H9 (cell line): ENCODE results near the gene PABPC3. TPM values are rescaled to one million over a fixed set of nuclear protein-coding genes. Genes with fewer than 3 reads are reported as not detected.

Source experiments
- DNase-seq: peaks from one replicate; pipeline ENCODE4 v3.0.0-alpha.2; 2017
- H2AFZ ChIP-seq: one replicate; pipeline ENCODE4 v1.6.1; 2013; ENCODE audit warnings: mild to moderate bottlenecking, low read length, control low read depth, moderate library complexity
- H2AK5ac ChIP-seq: 2 replicates; pipeline ENCODE4 v1.6.1; 2013; ENCODE audit warnings: low read length, control low read depth, mixed read lengths; ENCODE audit not compliant: insufficient read length
- H2BK120ac ChIP-seq: one replicate; pipeline ENCODE4 v1.6.1; 2013; ENCODE audit warnings: low read depth, mild to moderate bottlenecking, low read length, control low read depth, inconsistent platforms; ENCODE audit not compliant: poor library complexity, severe bottlenecking
- H2BK12ac ChIP-seq: 2 replicates; pipeline ENCODE4 v1.6.1; 2013; ENCODE audit warnings: low read length, control low read depth, mixed read lengths, low read depth; ENCODE audit not compliant: insufficient read length
- H2BK15ac ChIP-seq: 2 replicates; pipeline ENCODE4 v1.6.1; 2013; ENCODE audit warnings: low read depth, low read length, control low read depth
- H2BK20ac ChIP-seq: one replicate; pipeline ENCODE4 v1.6.1; 2013; ENCODE audit warnings: low read depth, mild to moderate bottlenecking, low read length, control low read depth, inconsistent platforms; ENCODE audit not compliant: poor library complexity, severe bottlenecking
- H2BK5ac ChIP-seq: 2 replicates; pipeline ENCODE4 v1.6.1; 2013; ENCODE audit warnings: low read length, control low read depth, mixed read lengths; ENCODE audit not compliant: insufficient read length
- H3K14ac ChIP-seq: 2 replicates; pipeline ENCODE4 v1.6.1; 2013; ENCODE audit warnings: low read length, control low read depth; ENCODE audit not compliant: insufficient read depth
- H3K18ac ChIP-seq: 2 replicates; pipeline ENCODE4 v1.6.1; 2013; ENCODE audit warnings: low read depth, mild to moderate bottlenecking, mixed read lengths, low read length, control low read depth; ENCODE audit not compliant: insufficient read length
- H3K23ac ChIP-seq: 2 replicates; pipeline ENCODE4 v1.6.1; 2013; ENCODE audit warnings: low read length, control low read depth, mixed read lengths, low read depth; ENCODE audit not compliant: insufficient read length
- H3K23me2 ChIP-seq: 2 replicates; pipeline ENCODE4 v1.6.1; 2013; ENCODE audit warnings: low read depth, mild to moderate bottlenecking, mixed read lengths, low read length, control low read depth; ENCODE audit not compliant: insufficient read length, poor library complexity, severe bottlenecking
- H3K27ac ChIP-seq: 2 replicates; pipeline ENCODE4 v1.5.1; 2013; ENCODE audit warnings: low read length, control low read depth, mixed read lengths, low read depth; ENCODE audit not compliant: insufficient read length
- H3K27me3 ChIP-seq: 2 replicates; pipeline ENCODE4 v1.6.1; 2013; ENCODE audit warnings: low read length, control low read depth, inconsistent platforms; ENCODE audit not compliant: insufficient read depth
- H3K4ac ChIP-seq: 2 replicates; pipeline ENCODE4 v1.6.1; 2013; ENCODE audit warnings: low read depth, mild to moderate bottlenecking, control low read depth, inconsistent platforms, low read length, moderate library complexity
- H3K4me1 ChIP-seq: 2 replicates; pipeline ENCODE4 v1.6.1; 2013; ENCODE audit warnings: low read length, control low read depth, inconsistent platforms; ENCODE audit not compliant: insufficient read depth
- H3K4me2 ChIP-seq: 2 replicates; pipeline ENCODE4 v1.6.1; 2013; ENCODE audit warnings: low read length, control low read depth, mixed read lengths; ENCODE audit not compliant: insufficient read length, insufficient read depth
- H3K56ac ChIP-seq: 2 replicates; pipeline ENCODE4 v1.6.1; 2013; ENCODE audit warnings: low read depth, mild to moderate bottlenecking, mixed read lengths, low read length, control low read depth; ENCODE audit not compliant: insufficient read length
- H3K79me1 ChIP-seq: 2 replicates; pipeline ENCODE4 v1.6.1; 2013; ENCODE audit warnings: low read depth, mild to moderate bottlenecking, moderate library complexity, low read length, control low read depth, inconsistent platforms; ENCODE audit not compliant: insufficient read depth, poor library complexity, severe bottlenecking
- H3K79me2 ChIP-seq: 2 replicates; pipeline ENCODE4 v1.6.1; 2013; ENCODE audit warnings: low read length, control low read depth, inconsistent platforms; ENCODE audit not compliant: insufficient read depth
- H3K9ac ChIP-seq: 2 replicates; pipeline ENCODE4 v1.6.1; 2013; ENCODE audit warnings: low read length, control low read depth, mixed read lengths; ENCODE audit not compliant: insufficient read length; ENCODE audit errors: extremely low read depth
- H3K9me3 ChIP-seq: one replicate; pipeline ENCODE4 v1.6.1; 2013; ENCODE audit warnings: low read depth, low read length, inconsistent platforms; ENCODE audit not compliant: control insufficient read depth
- H3T11ph ChIP-seq: one replicate; pipeline ENCODE4 v1.6.1; 2013; ENCODE audit warnings: mild to moderate bottlenecking, low read length, control low read depth, inconsistent platforms
- H4K20me1 ChIP-seq: one replicate; pipeline ENCODE4 v1.6.1; 2013; ENCODE audit not compliant: control insufficient read depth, insufficient read length, insufficient read depth
- H4K5ac ChIP-seq: 2 replicates; pipeline ENCODE4 v1.6.1; 2013; ENCODE audit warnings: low read depth, mild to moderate bottlenecking, mixed read lengths, low read length, control low read depth; ENCODE audit not compliant: insufficient read length
- H4K8ac ChIP-seq: replicated peaks from 2 replicates; pipeline ENCODE4 v1.6.1; 2013; ENCODE audit warnings: low read length, control low read depth, mixed read lengths, low read depth; ENCODE audit not compliant: insufficient read length
- H4K91ac ChIP-seq: 2 replicates; pipeline ENCODE4 v1.6.1; 2013; ENCODE audit warnings: low read depth, mild to moderate bottlenecking, moderate library complexity, mixed read lengths, low read length, control low read depth; ENCODE audit not compliant: insufficient read length
- H3K27ac Mint-ChIP-seq, 3 experiments: 2 replicates in 2 of 3; 3 replicates in 1 of 3; pipeline ENCODE4 v1.8.0; 2020 to 2021; ENCODE audit warnings: mixed read lengths in 3 of 3, mild to moderate bottlenecking in 1 of 3, moderate library complexity in 1 of 3
- H3K27me3 Mint-ChIP-seq: 2 replicates; pipeline ENCODE4 v1.8.0; 2021; ENCODE audit warnings: low read depth, mild to moderate bottlenecking, moderate library complexity, mixed read lengths
- H3K36me3 Mint-ChIP-seq, 3 experiments: 2 replicates in 2 of 3; 3 replicates in 1 of 3; pipeline ENCODE4 v1.8.0; 2020 to 2021; ENCODE audit warnings: low read depth in 3 of 3, mixed read lengths in 3 of 3; ENCODE audit not compliant: insufficient read depth in 1 of 3
- H3K4me1 Mint-ChIP-seq, 2 experiments: 2 replicates each; pipeline ENCODE4 v1.8.0; 2020; ENCODE audit warnings: mixed read lengths in 2 of 2
- H3K4me3 Mint-ChIP-seq, 2 experiments: 2 replicates in 1 of 2; 3 replicates in 1 of 2; pipeline ENCODE4 v1.8.0; 2020 to 2021; ENCODE audit warnings: mild to moderate bottlenecking in 2 of 2, mixed read lengths in 2 of 2, moderate library complexity in 1 of 2
- H3K9me3 Mint-ChIP-seq, 2 experiments: 2 replicates in 1 of 2; 3 replicates in 1 of 2; pipeline ENCODE4 v1.8.0; 2020; ENCODE audit warnings: mild to moderate bottlenecking in 2 of 2, mixed read lengths in 2 of 2, moderate library complexity in 1 of 2
- WGBS: extraction: QIAGEN DNeasy Blood & Tissue Kit; methylation state at CpG from one replicate; pipeline ENCODE4 v1.1.7; 2013; ENCODE audit warnings: missing lambda C conversion rate, low lambda C conversion rate, mixed read lengths; ENCODE audit not compliant: insufficient read length; ENCODE audit errors: extremely low coverage; 5-methylcytosine and 5-hydroxymethylcytosine counted together
- total RNA-seq: library from RNA; stranded (reverse); gene quantifications from 2 replicates; pipeline ENCODE4 v1.2.1, GENCODE V29; 2021
- TF ChIP-seq, protein P1 (sequence below): fragments of 200-600 bp; sonication (generic); conservative IDR thresholded peaks from 3 replicates; pipeline ENCODE4 v1.8.0; 2021; ENCODE audit warnings: antibody characterized with exemption, mild to moderate bottlenecking

PABPC3 gene
- total RNA-seq, 1 experiment from 2014 or later: 0.31 TPM

DNA sequence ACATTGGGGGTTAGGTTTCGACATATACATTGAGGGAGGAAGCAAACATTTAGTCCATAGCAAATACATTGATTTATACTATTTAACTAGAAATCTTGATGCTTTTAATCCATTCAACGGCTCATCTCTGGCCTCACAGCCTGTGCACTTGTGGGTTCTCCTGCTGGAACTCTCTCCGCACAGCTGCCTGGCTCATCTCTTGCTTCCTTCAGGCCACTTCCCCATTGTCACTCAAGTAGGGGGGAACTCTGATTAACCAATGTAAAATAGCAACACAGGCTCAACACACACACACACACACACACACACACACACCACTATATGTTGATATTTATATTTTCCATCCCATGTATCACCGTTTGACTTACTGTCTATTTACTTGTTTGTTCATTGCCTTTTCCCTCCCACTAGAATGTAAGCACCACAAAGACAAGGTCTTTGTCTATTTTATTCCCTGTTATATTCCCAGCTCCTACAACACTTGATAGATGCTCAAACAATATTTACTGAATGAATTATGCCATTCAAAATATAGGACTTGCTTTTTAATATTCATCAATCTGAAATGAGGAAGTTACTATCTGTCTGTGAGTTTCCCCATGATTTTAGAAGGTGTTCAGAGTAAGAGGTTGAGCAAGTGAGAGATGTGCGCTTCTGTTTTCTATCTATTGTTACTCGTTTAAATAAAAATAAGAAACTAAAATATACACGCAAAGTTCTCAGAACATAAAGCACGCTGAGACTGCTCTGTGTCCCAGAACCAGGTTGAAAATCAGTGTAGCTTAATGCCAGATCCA, 29.8 kb upstream of the PABPC3 start:
- no peak overlapping the region for H3K4me2 ChIP-seq
- Mint-ChIP-seq H3K27me3 (peaks cover 5% of the 10 kb centered on the region), H3K9me3 (peaks cover 16 to 19% of the 10 kb centered on the region in 2 experiments), H3K36me3 (peaks cover 6 to 16% (median 16%) of the 10 kb centered on the region in 3 experiments; a peak in 6 of 7 replicates), H3K4me1 (peaks cover 40 to 50% of the 10 kb centered on the region in 2 experiments), H3K27ac (no peak overlapping the region), H3K4me3 (no peak overlapping the region)
- H3K23ac ChIP-seq: no peak overlapping the region
- DNase-seq: no peak
- no peak overlapping the region for H4K8ac ChIP-seq
- no peak overlapping the region for H4K91ac ChIP-seq
- H3K56ac ChIP-seq: no peak overlapping the region
- H3K27me3 ChIP-seq: no peaks in the 10 kb centered on the region
- peaks cover 7% of the 10 kb centered on the region for H3K9me3 ChIP-seq
- no peak overlapping the region for H2BK15ac ChIP-seq
- no peak overlapping the region for H2BK5ac ChIP-seq
- no peaks in the 10 kb centered on the region for H3K79me1 ChIP-seq
- no peak overlapping the region for H2BK120ac ChIP-seq
- H2AK5ac ChIP-seq: no peak overlapping the region
- H2AFZ ChIP-seq: no peak overlapping the region
- WGBS: no CpG with 5 or more reads among the region's 8 CpGs
- no peak overlapping the region for H3K4ac ChIP-seq
- no peak overlapping the region for H4K5ac ChIP-seq
- H3K79me2 ChIP-seq: no peaks in the 10 kb centered on the region
- no peak overlapping the region for H3K9ac ChIP-seq
- H3K18ac ChIP-seq: no peak overlapping the region
- H4K20me1 ChIP-seq: no peaks in the 10 kb centered on the region
- no peak overlapping the region for H2BK20ac ChIP-seq
- TF ChIP-seq, protein P1, sequence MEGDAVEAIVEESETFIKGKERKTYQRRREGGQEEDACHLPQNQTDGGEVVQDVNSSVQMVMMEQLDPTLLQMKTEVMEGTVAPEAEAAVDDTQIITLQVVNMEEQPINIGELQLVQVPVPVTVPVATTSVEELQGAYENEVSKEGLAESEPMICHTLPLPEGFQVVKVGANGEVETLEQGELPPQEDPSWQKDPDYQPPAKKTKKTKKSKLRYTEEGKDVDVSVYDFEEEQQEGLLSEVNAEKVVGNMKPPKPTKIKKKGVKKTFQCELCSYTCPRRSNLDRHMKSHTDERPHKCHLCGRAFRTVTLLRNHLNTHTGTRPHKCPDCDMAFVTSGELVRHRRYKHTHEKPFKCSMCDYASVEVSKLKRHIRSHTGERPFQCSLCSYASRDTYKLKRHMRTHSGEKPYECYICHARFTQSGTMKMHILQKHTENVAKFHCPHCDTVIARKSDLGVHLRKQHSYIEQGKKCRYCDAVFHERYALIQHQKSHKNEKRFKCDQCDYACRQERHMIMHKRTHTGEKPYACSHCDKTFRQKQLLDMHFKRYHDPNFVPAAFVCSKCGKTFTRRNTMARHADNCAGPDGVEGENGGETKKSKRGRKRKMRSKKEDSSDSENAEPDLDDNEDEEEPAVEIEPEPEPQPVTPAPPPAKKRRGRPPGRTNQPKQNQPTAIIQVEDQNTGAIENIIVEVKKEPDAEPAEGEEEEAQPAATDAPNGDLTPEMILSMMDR: no peak
- H3T11ph ChIP-seq: no peak overlapping the region
- H3K27ac ChIP-seq: no peak overlapping the region
- H3K23me2 ChIP-seq: no peaks in the 10 kb centered on the region
- no peak overlapping the region for H2BK12ac ChIP-seq
- H3K4me1 ChIP-seq: no peaks in the 10 kb centered on the region; the same call in 1 of the 2 replicates
- H3K14ac ChIP-seq: no peak overlapping the region
